Ascending aorta (tissue), 2 donors: ENCODE results near the gene MPZL1. TPM values are rescaled to one million over a fixed set of nuclear protein-coding genes. Genes with fewer than 3 reads are reported as not detected.

ENCODE experiments used
- DNase-seq, 2 donors: peaks; one replicate each; pipeline ENCODE4 v3.0.0-alpha.2; 2019; ENCODE audit warnings: low spot score in 2 of 2
- H3K27ac ChIP-seq, 2 donors: fragments of 200-600 bp; sonication (generic); one replicate each; pipeline ENCODE4 v1.5.1; 2016 to 2017; ENCODE audit warnings: mild to moderate bottlenecking in 1 of 2
- H3K27me3 ChIP-seq: fragments of 200-600 bp; sonication (generic); one replicate; pipeline ENCODE4 v1.5.1; 2017
- H3K36me3 ChIP-seq, 2 donors: fragments of 200-600 bp; sonication (generic); one replicate each; pipeline ENCODE4 v1.5.1; 2016
- H3K4me1 ChIP-seq, 2 donors: fragments of 200-600 bp; sonication (generic); one replicate each; pipeline ENCODE4 v1.5.1; 2016 to 2017; ENCODE audit warnings: mild to moderate bottlenecking in 1 of 2
- H3K4me3 ChIP-seq, 2 donors: fragments of 200-600 bp; sonication (generic); one replicate each; pipeline ENCODE4 v1.5.1; 2016 to 2017; ENCODE audit warnings: mild to moderate bottlenecking in 1 of 2
- H3K9me3 ChIP-seq, 2 donors: fragments of 200-600 bp; sonication (generic); one replicate each; pipeline ENCODE4 v1.5.1; 2016
- intact Hi-C: fragments of 100-400 bp; cut with DNase I; formaldehyde crosslinking; loops from one replicate; pipeline ENCODE4 v1.15.1; 2023
- total RNA-seq: library from RNA; depleted of rRNA; stranded (reverse); fragments of >200 nt; gene quantifications from one replicate; pipeline ENCODE4 v1.1.0, GENCODE V29; 2016
- TF ChIP-seq, protein P1 (sequence below), 3 experiments: fragments of 200-600 bp in 2 of 3; fragments of 450-650 bp in 1 of 3; sonication (generic) in 2 of 3; IDR thresholded peaks; one replicate each; pipeline ENCODE4 v1.5.1; 2016 to 2019; ENCODE audit warnings: antibody characterized with exemption in 3 of 3, mild to moderate bottlenecking in 1 of 3, moderate library complexity in 1 of 3

The MPZL1 gene
- total RNA-seq, 1 donor from 2014 or later: 58.9 TPM

DNA sequence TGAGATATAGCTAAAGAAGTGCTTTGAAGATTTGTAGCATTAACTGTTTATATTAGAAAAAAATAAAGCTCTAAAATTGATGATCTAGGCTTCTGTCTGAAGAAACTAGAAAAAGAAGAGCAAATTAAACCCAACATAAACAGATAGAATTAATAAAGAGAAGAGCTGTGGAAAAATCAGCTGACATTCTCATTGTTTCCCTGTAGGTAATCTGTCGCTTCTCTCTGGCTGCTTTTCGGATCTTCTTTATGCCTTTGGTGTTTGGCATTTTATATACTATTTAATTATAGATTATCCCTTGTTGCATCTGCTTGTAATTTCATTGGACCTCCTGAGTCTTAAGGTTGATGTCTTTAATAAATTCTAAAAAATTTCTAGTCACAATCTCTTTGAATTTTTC is 59.8 kb downstream of the MPZL1 start:
- TF ChIP-seq, protein P1, sequence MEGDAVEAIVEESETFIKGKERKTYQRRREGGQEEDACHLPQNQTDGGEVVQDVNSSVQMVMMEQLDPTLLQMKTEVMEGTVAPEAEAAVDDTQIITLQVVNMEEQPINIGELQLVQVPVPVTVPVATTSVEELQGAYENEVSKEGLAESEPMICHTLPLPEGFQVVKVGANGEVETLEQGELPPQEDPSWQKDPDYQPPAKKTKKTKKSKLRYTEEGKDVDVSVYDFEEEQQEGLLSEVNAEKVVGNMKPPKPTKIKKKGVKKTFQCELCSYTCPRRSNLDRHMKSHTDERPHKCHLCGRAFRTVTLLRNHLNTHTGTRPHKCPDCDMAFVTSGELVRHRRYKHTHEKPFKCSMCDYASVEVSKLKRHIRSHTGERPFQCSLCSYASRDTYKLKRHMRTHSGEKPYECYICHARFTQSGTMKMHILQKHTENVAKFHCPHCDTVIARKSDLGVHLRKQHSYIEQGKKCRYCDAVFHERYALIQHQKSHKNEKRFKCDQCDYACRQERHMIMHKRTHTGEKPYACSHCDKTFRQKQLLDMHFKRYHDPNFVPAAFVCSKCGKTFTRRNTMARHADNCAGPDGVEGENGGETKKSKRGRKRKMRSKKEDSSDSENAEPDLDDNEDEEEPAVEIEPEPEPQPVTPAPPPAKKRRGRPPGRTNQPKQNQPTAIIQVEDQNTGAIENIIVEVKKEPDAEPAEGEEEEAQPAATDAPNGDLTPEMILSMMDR (IDR thresholded peaks at IDR 0.05): no peak
- DNase-seq: no peak
- Histone ChIP-seq H3K36me3 (peaks cover 0 to 8% of the 10 kb centered on the region in 2 donors), H3K4me1 (no peaks in the 10 kb centered on the region), H3K27me3 (no peaks in the 10 kb centered on the region), H3K4me3 (no peak overlapping the region), H3K27ac (no peak overlapping the region), H3K9me3 (no peaks in the 10 kb centered on the region)
- intact Hi-C loops: no loop called here

DNA sequence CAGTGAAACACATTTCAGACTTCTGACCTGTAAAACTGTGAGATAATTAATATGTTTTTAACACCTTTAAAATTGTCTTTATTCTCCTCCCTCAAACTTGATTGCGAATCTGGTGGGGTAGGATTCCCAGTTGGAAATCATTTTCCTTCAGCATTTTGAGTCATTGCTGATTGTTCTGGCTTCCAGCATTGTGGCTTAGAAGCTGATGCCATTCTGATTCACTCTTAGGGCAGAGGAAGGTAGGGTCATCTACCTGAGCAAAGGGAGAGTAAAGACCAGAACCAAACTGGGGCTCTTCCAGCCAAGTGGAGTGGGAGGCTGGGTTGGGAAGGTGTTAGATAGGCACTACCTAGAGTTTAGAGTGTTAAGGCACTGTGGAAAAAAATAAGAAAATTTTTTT is 61.2 kb downstream of the MPZL1 start:
- DNase-seq: no peak

DNA sequence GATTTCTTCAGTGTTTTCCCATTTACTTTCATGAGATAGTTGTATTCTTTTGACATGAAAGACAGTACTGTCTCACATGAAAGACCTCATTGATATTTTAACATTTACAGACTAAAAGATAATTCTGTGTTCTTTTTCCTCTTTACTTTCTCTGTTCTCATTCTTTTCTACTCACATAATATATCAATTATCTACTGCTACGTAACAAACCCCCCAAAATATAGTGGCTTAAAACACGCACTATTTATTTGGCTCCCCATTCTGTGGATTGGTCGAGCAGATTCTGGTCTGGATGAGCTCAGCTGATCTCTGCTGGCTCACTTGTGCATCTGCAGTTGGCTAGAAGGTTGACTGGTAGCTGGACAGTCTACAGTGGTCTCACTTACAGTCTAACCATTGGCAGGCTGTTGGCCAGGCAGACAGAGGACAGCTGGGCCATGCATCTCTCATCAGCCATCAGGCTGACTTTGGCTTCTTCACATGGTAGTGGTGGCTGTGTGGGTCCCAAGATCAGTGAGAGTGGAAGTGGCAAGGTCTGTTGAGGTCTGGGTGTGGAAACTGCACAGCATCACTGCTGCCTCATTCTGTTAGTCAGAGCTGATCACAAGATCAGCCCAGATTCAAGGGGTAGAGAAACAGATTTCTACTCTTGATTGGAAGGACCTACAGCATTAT is 63.2 kb downstream of the MPZL1 start:
- Histone ChIP-seq H3K36me3 (peaks cover 12 to 30% of the 10 kb centered on the region in 2 donors), H3K27me3 (no peaks in the 10 kb centered on the region), H3K27ac (no peak overlapping the region), H3K4me3 (no peak overlapping the region), H3K4me1 (no peaks in the 10 kb centered on the region), H3K9me3 (no peaks in the 10 kb centered on the region)
- no peak for DNase-seq
- intact Hi-C loops: no loop called here
- TF ChIP-seq, protein P1 (IDR thresholded peaks at IDR 0.05): no peak

More for the DNA sequence above, 61.2 kb downstream of the MPZL1 start:
- no peaks in the 10 kb centered on the region for H3K4me1 ChIP-seq
- TF ChIP-seq, protein P1 (IDR thresholded peaks at IDR 0.05): no peak
- peaks cover 0 to 17% of the 10 kb centered on the region in 2 donors for H3K36me3 ChIP-seq
- H3K27me3 ChIP-seq: no peaks in the 10 kb centered on the region
- H3K4me3 ChIP-seq: no peak overlapping the region
- no peak overlapping the region for H3K27ac ChIP-seq
- no peaks in the 10 kb centered on the region for H3K9me3 ChIP-seq
- intact Hi-C loops: no loop called here

DNA sequence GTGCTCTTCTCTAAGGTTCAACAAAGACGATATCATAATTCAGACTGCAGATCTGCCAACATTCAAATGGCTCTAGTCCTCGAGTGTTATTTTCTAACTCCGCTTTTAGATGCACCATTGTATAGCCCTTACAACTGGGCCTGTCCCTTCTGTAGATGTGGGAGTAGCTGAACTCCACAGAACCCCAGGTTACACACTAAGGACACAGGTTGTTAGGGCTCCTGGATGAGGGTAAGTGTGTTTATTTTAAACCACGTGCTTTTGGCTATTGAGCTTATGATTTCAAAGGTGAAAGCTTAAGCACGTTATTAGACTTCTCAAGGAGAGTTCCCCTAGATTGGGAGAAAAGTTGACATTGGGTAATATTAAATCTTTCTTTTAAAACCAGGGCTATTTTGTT is 64.7 kb downstream of the MPZL1 start:
- H3K36me3 ChIP-seq: peaks cover 17 to 30% of the 10 kb centered on the region in 2 donors
- intact Hi-C loops: no loop called here
- no peak for DNase-seq
- no peak overlapping the region for H3K4me3 ChIP-seq
- H3K4me1 ChIP-seq: no peaks in the 10 kb centered on the region
- no peaks in the 10 kb centered on the region for H3K27me3 ChIP-seq
- H3K27ac ChIP-seq: no peak overlapping the region
- TF ChIP-seq, protein P1 (IDR thresholded peaks at IDR 0.05): no peak
- no peaks in the 10 kb centered on the region for H3K9me3 ChIP-seq

DNA sequence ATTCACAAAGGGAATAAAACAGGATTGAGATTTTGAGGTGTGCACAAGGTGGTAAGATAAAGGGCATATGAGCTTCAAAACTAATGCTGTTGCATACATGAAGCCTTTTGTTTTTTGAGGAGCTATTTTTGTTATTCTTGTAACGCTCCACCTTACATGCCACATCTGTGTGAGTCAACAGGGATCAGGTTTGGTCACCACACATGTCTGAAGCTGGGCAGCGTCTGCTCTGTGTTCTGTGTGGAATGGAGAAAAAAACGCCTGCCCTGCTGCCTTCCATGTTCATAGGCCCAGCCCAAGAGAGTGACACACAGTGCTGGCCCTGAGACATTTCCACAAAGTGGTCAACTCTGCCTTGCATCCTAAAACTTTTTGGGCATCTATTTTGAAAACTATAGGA is 67.7 kb downstream of the MPZL1 start:
- Histone ChIP-seq H3K27ac (no peak overlapping the region), H3K27me3 (no peaks in the 10 kb centered on the region), H3K36me3 (peaks cover 17 to 30% of the 10 kb centered on the region in 2 donors), H3K9me3 (no peaks in the 10 kb centered on the region), H3K4me1 (no peaks in the 10 kb centered on the region), H3K4me3 (no peak overlapping the region)
- TF ChIP-seq, protein P1 (IDR thresholded peaks at IDR 0.05): no peak
- DNase-seq: no peak
- intact Hi-C loops: no loop called here
